ENCODE data around the gene SLC2A14.
A peak's percentile ranks its signal among the peaks of the same experiment; 100 is the strongest.
"Not testable (repeated sequence)": the region's sequence is repeated elsewhere in the genome, so short reads cannot be mapped to it uniquely, and the experiment has no call there.

Gene SLC2A14

GRCh38 chr12:7844116-7844515, 28.6 kb downstream of the SLC2A14 start:
- TF ChIP-seq SPI1 (IDR thresholded peaks at IDR 0.05; ENCODE audit: low read depth, low read length), result no peak
- no peak for TF ChIP-seq POLR2AphosphoS5 (IDR thresholded peaks at IDR 0.05; ENCODE audit: low read depth, low read length)
- TF ChIP-seq POU2F2 (IDR thresholded peaks at IDR 0.05; ENCODE audit: low read depth, low read length), result no peak
- TF ChIP-seq POLR2A (IDR thresholded peaks at IDR 0.05; ENCODE audit: low read depth, low read length), result no peak
- no peak for TF ChIP-seq TAF1 (IDR thresholded peaks at IDR 0.05; ENCODE audit: low read depth, low read length)
- TF ChIP-seq PAX5 (IDR thresholded peaks at IDR 0.05; ENCODE audit: insufficient read depth, low read length, severe bottlenecking), result no peak
- DNase-seq (ENCODE audit: insufficient read length, low spot score), result no peak
- FAIRE-seq, result no peak

DNA sequence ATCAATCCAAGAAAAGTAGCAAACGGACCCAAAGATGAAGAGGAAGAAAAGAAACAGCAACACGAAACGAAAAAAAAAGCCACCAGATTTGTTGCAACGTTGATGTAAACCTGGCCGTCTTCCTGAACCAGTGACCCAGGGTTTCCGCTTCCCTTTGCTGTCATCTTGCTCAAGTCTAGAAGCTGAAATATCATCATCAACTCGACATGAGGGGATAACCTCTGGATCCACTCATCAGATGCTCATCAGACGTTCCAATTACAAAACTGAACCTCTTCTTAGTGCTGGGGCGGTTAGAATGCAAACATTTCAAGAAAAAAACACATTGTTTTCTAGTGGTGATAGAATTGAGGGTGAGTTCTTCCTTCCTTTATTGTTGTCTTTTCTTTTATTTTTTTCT, 29.1 kb downstream of the SLC2A14 start:
- DNase-seq (ENCODE audit: insufficient read length, low spot score), result not testable (repeated sequence)
- peak; percentile 85 for FAIRE-seq

- not testable (repeated sequence) for DNase-seq (ENCODE audit: insufficient read length, low spot score); FAIRE-seq
These were observed 29.6 kb downstream of the SLC2A14 start for GRCh38 chr12:7843149-7843548.

- not testable (repeated sequence) for DNase-seq (ENCODE audit: insufficient read length, low spot score); FAIRE-seq
These were observed 30.3 kb downstream of the SLC2A14 start for GRCh38 chr12:7842444-7842843.

- FAIRE-seq, result not testable (repeated sequence)
These were observed 32.9 kb downstream of the SLC2A14 start for GRCh38 chr12:7839848-7840247.

GRCh38 chr12:7839226-7839625, 33.5 kb downstream of the SLC2A14 start:
- not testable (repeated sequence) for FAIRE-seq; DNase-seq (ENCODE audit: insufficient read length, low spot score)

More at GRCh38 chr12:7839848-7840247, 32.9 kb downstream of the SLC2A14 start:
- not testable (repeated sequence) for DNase-seq (ENCODE audit: insufficient read length, low spot score)

- FAIRE-seq, result no peak
- no peak for DNase-seq (ENCODE audit: insufficient read length, low spot score)
- TF ChIP-seq POU2F2 (IDR thresholded peaks at IDR 0.05; ENCODE audit: low read depth, low read length) (no peak), TAF1 (IDR thresholded peaks at IDR 0.05; ENCODE audit: low read depth, low read length) (no peak), POLR2AphosphoS5 (IDR thresholded peaks at IDR 0.05; ENCODE audit: low read depth, low read length) (no peak), PAX5 (IDR thresholded peaks at IDR 0.05; ENCODE audit: insufficient read depth, low read length, severe bottlenecking) (no peak), SPI1 (IDR thresholded peaks at IDR 0.05; ENCODE audit: low read depth, low read length) (no peak), POLR2A (IDR thresholded peaks at IDR 0.05; ENCODE audit: low read depth, low read length) (no peak)
These were observed 35.3 kb downstream of the SLC2A14 start for GRCh38 chr12:7837366-7837765.

DNA sequence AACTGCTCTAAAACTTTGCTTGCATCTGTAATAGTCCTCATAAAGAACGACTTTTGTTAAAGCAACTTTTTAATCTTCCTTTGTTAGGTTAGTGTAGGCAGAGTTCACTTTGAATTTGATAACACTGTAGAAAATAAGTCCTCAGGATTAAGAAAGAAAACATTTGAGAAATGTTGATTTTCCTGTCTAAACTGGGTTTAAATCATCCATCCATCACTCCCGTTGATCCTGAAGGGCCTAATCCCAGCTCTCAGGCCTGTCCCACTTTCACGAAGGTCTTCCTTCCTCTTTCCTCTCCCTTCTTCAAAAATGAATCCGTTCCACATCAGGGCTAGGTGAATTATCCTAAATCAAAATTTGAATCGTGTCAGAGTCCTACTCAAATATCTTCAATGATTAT, 36.9 kb downstream of the SLC2A14 start:
- no peak for TF ChIP-seq POLR2A (IDR thresholded peaks at IDR 0.05; ENCODE audit: low read depth, low read length)
- no peak for TF ChIP-seq SPI1 (IDR thresholded peaks at IDR 0.05; ENCODE audit: low read depth, low read length)
- no peak for TF ChIP-seq TAF1 (IDR thresholded peaks at IDR 0.05; ENCODE audit: low read depth, low read length)
- TF ChIP-seq PAX5 (IDR thresholded peaks at IDR 0.05; ENCODE audit: insufficient read depth, low read length, severe bottlenecking), result no peak
- TF ChIP-seq POU2F2 (IDR thresholded peaks at IDR 0.05; ENCODE audit: low read depth, low read length), result no peak
- no peak for TF ChIP-seq POLR2AphosphoS5 (IDR thresholded peaks at IDR 0.05; ENCODE audit: low read depth, low read length)
- FAIRE-seq (no peak), DNase-seq (ENCODE audit: insufficient read length, low spot score) (no peak)

GRCh38 chr12:7835116-7835515, 37.6 kb downstream of the SLC2A14 start:
- DNase-seq (ENCODE audit: insufficient read length, low spot score) (no peak), FAIRE-seq (no peak)
- TF ChIP-seq POLR2AphosphoS5 (IDR thresholded peaks at IDR 0.05; ENCODE audit: low read depth, low read length) (no peak), POU2F2 (IDR thresholded peaks at IDR 0.05; ENCODE audit: low read depth, low read length) (no peak), POLR2A (IDR thresholded peaks at IDR 0.05; ENCODE audit: low read depth, low read length) (no peak), PAX5 (IDR thresholded peaks at IDR 0.05; ENCODE audit: insufficient read depth, low read length, severe bottlenecking) (no peak), TAF1 (IDR thresholded peaks at IDR 0.05; ENCODE audit: low read depth, low read length) (no peak), SPI1 (IDR thresholded peaks at IDR 0.05; ENCODE audit: low read depth, low read length) (no peak)

GRCh38 chr12:7834701-7835100, 38.0 kb downstream of the SLC2A14 start:
- no peak for TF ChIP-seq TAF1 (IDR thresholded peaks at IDR 0.05; ENCODE audit: low read depth, low read length)
- no peak for TF ChIP-seq SPI1 (IDR thresholded peaks at IDR 0.05; ENCODE audit: low read depth, low read length)
- TF ChIP-seq POLR2A (IDR thresholded peaks at IDR 0.05; ENCODE audit: low read depth, low read length), result no peak
- TF ChIP-seq POLR2AphosphoS5 (IDR thresholded peaks at IDR 0.05; ENCODE audit: low read depth, low read length), result no peak
- no peak for TF ChIP-seq POU2F2 (IDR thresholded peaks at IDR 0.05; ENCODE audit: low read depth, low read length)
- no peak for TF ChIP-seq PAX5 (IDR thresholded peaks at IDR 0.05; ENCODE audit: insufficient read depth, low read length, severe bottlenecking)
- FAIRE-seq (no peak), DNase-seq (ENCODE audit: insufficient read length, low spot score) (no peak)

- TF ChIP-seq POLR2A (IDR thresholded peaks at IDR 0.05; ENCODE audit: low read depth, low read length) (no peak), SPI1 (IDR thresholded peaks at IDR 0.05; ENCODE audit: low read depth, low read length) (no peak), POU2F2 (IDR thresholded peaks at IDR 0.05; ENCODE audit: low read depth, low read length) (no peak), POLR2AphosphoS5 (IDR thresholded peaks at IDR 0.05; ENCODE audit: low read depth, low read length) (no peak), PAX5 (IDR thresholded peaks at IDR 0.05; ENCODE audit: insufficient read depth, low read length, severe bottlenecking) (no peak), TAF1 (IDR thresholded peaks at IDR 0.05; ENCODE audit: low read depth, low read length) (no peak)
- DNase-seq (ENCODE audit: insufficient read length, low spot score) (no peak), FAIRE-seq (no peak)
These were observed 38.9 kb downstream of the SLC2A14 start for GRCh38 chr12:7833831-7834230.

- DNase-seq (ENCODE audit: insufficient read length, low spot score); FAIRE-seq: not testable (repeated sequence)
These were observed 39.5 kb downstream of the SLC2A14 start for GRCh38 chr12:7833201-7833600.
